Measurements from ENCODE around the gene LMLN. TPM values are rescaled to one million over a fixed set of nuclear protein-coding genes. Genes with fewer than 3 reads are reported as not detected.

Gene LMLN
- total RNA-seq, 2 donors from 2014 or later = 1.6 to 4.4 TPM

GRCh38 chr3:198062068-198062465 is 102.0 kb downstream of the LMLN start:
- H3K27ac ChIP-seq = no peak overlapping the region
- no peaks in the 10 kb centered on the region for H3K36me3 ChIP-seq (replicated peaks in 1 of 2; ENCODE audit: insufficient read depth in 1 of 2, low read depth in 2 of 2)
- WGBS, 2 donors = 75 to 96% methylated on average over 1 of the region's 1 CpG
- no peak for DNase-seq
- H3K4me3 ChIP-seq = no peak overlapping the region
- H3K27me3 ChIP-seq = peaks cover 0 to 3% of the 10 kb centered on the region in 2 donors
- intact Hi-C loops (cut with DNase I) = no loop called here
- no peaks in the 10 kb centered on the region for H3K4me1 ChIP-seq
- TF ChIP-seq POLR2A (IDR thresholded peaks at IDR 0.05) (no peak), CTCF (IDR thresholded peaks at IDR 0.05) (no peak)
- ATAC-seq = no peak
- no peaks in the 10 kb centered on the region for H3K9me3 ChIP-seq

DNA sequence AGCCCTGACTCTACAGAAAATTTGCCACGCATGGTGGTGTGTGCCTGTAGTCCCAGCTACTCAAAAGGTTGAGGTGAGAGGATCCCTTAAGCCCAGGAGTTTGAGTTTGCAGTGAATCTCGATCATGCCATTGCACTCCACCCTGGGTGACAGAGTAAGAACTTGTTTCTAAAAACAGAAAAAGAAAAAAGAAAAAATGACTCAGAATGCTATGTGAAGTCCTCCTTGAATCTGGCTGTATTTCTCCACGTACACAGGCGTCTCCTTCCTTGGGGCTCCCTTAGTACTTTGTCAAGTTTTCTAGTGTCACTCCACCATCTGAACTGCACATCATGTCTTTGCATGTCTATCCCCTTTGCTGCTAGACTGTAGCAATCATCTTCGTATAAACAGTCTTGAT is 104.4 kb downstream of the LMLN start:
- Histone ChIP-seq H3K4me3 (no peak overlapping the region), H3K36me3 (replicated peaks in 1 of 2; ENCODE audit: insufficient read depth in 1 of 2, low read depth in 2 of 2) (no peaks in the 10 kb centered on the region), H3K4me1 (no peaks in the 10 kb centered on the region), H3K27ac (no peak overlapping the region), H3K27me3 (no peaks in the 10 kb centered on the region), H3K9me3 (no peaks in the 10 kb centered on the region)
- WGBS, 2 donors = 71 to 75% methylated on average over 5 of the region's 5 CpGs
- intact Hi-C loops (cut with DNase I) = no loop called here
- ATAC-seq (no peak), DNase-seq (no peak)
- no peak for TF ChIP-seq POLR2A (IDR thresholded peaks at IDR 0.05)
- no peak for TF ChIP-seq CTCF (IDR thresholded peaks at IDR 0.05)

GRCh38 chr3:198065897-198066296 is 105.9 kb downstream of the LMLN start:
- Histone ChIP-seq H3K27me3 (no peaks in the 10 kb centered on the region), H3K9me3 (no peaks in the 10 kb centered on the region), H3K4me3 (no peak overlapping the region), H3K27ac (no peak overlapping the region), H3K4me1 (no peaks in the 10 kb centered on the region), H3K36me3 (replicated peaks in 1 of 2; ENCODE audit: insufficient read depth in 1 of 2, low read depth in 2 of 2) (no peaks in the 10 kb centered on the region)
- DNase-seq (no peak), ATAC-seq (no peak)
- intact Hi-C loops (cut with DNase I) = no loop called here
- 73 to 82% methylated on average over 2 of the region's 2 CpGs for WGBS, 2 donors
- TF ChIP-seq POLR2A (IDR thresholded peaks at IDR 0.05) (no peak), CTCF (IDR thresholded peaks at IDR 0.05) (no peak)

- H3K27ac ChIP-seq = no peak overlapping the region
- 76 to 83% methylated on average over 2 of the region's 2 CpGs for WGBS, 2 donors
Measured at GRCh38 chr3:198067416-198067815, 107.4 kb downstream of the LMLN start.

More at GRCh38 chr3:198067416-198067815, 107.4 kb downstream of the LMLN start:
- Histone ChIP-seq H3K4me3 (no peak overlapping the region), H3K36me3 (replicated peaks in 1 of 2; ENCODE audit: insufficient read depth in 1 of 2, low read depth in 2 of 2) (no peaks in the 10 kb centered on the region), H3K9me3 (no peaks in the 10 kb centered on the region), H3K4me1 (no peaks in the 10 kb centered on the region), H3K27me3 (no peaks in the 10 kb centered on the region)
- intact Hi-C loops (cut with DNase I) = no loop called here
- TF ChIP-seq POLR2A (IDR thresholded peaks at IDR 0.05) (no peak), CTCF (IDR thresholded peaks at IDR 0.05) (no peak)
- DNase-seq = no peak
- ATAC-seq = no peak

Measured in body of pancreas (tissue), 4 donors.